Liver (tissue), 9 donors: Measurements from ENCODE around the gene ZNF710. TPM values are rescaled to one million over a fixed set of nuclear protein-coding genes. Genes with fewer than 3 reads are reported as not detected.

ENCODE experiments used
- DNase-seq: peaks from one replicate; pipeline ENCODE4 v3.0.0-alpha.2; 2017; ENCODE audit warnings: low spot score
- H3K27ac ChIP-seq, 2 donors: one replicate each; pipeline ENCODE4 v1.7.0; 2013; ENCODE audit warnings: inconsistent platforms in 2 of 2, low read length in 2 of 2, control low read depth in 1 of 2, low read depth in 1 of 2, mild to moderate bottlenecking in 1 of 2
- H3K27me3 ChIP-seq, 4 donors: one replicate each; pipeline versions ENCODE4 v1.6.1 to v1.7.0; 2013; ENCODE audit warnings: low read length in 3 of 4, inconsistent platforms in 1 of 4, mild to moderate bottlenecking in 1 of 4, moderate library complexity in 1 of 4; ENCODE audit not compliant: control insufficient read depth in 4 of 4, insufficient read depth in 4 of 4
- H3K36me3 ChIP-seq, 4 donors: one replicate each; pipeline versions ENCODE4 v1.6.1 to v1.7.0; 2013; ENCODE audit warnings: low read length in 3 of 4, mild to moderate bottlenecking in 3 of 4, low read depth in 1 of 4, moderate library complexity in 1 of 4; ENCODE audit not compliant: control insufficient read depth in 4 of 4, insufficient read depth in 3 of 4
- H3K4me1 ChIP-seq, 4 donors: one replicate each; pipeline versions ENCODE4 v1.6.1 to v1.7.0; 2013; ENCODE audit warnings: low read length in 3 of 4, mild to moderate bottlenecking in 3 of 4, moderate library complexity in 1 of 4; ENCODE audit not compliant: control insufficient read depth in 4 of 4, insufficient read depth in 4 of 4
- H3K4me3 ChIP-seq, 3 donors: one replicate each; pipeline versions ENCODE4 v1.6.1 to v1.7.0; 2013; ENCODE audit warnings: low read length in 3 of 3, control low read depth in 1 of 3, low read depth in 1 of 3, mild to moderate bottlenecking in 1 of 3
- H3K9ac ChIP-seq, 2 donors: one replicate each; pipeline ENCODE4 v1.7.0; 2013; ENCODE audit warnings: low read length in 2 of 2, mild to moderate bottlenecking in 2 of 2, moderate library complexity in 2 of 2, control low read depth in 1 of 2, low read depth in 1 of 2
- H3K9me3 ChIP-seq, 4 donors: one replicate each; pipeline versions ENCODE4 v1.6.1 to v1.7.0; 2013; ENCODE audit warnings: low read length in 3 of 4; ENCODE audit not compliant: control insufficient read depth in 4 of 4
- EGR1 ChIP-seq, 2 donors: IDR thresholded peaks; 2 replicates each; pipeline ENCODE4 v1.6.1; 2016 to 2018; ENCODE audit warnings: antibody characterized with exemption in 2 of 2, low read depth in 2 of 2
- FOXA1 ChIP-seq: IDR thresholded peaks from 2 replicates; pipeline ENCODE4 v1.6.1; 2016; ENCODE audit warnings: antibody characterized with exemption
- FOXA2 ChIP-seq: IDR thresholded peaks from 2 replicates; pipeline ENCODE4 v1.6.1; 2016; ENCODE audit warnings: antibody characterized with exemption
- GABPA ChIP-seq, 2 donors: IDR thresholded peaks in 1 of 2; conservative IDR thresholded peaks in 1 of 2; 2 replicates each; pipeline ENCODE4 v1.6.1; 2016; ENCODE audit warnings: antibody characterized with exemption in 2 of 2, mild to moderate bottlenecking in 1 of 2, moderate library complexity in 1 of 2
- HNF4A ChIP-seq, 2 donors: conservative IDR thresholded peaks; 2 replicates each; pipeline ENCODE4 v1.6.1; 2016; ENCODE audit warnings: antibody characterized with exemption in 2 of 2, mild to moderate bottlenecking in 2 of 2
- HNF4G ChIP-seq: IDR thresholded peaks from 2 replicates; pipeline ENCODE4 v1.6.1; 2016; ENCODE audit warnings: antibody characterized with exemption
- JUND ChIP-seq, 2 donors: IDR thresholded peaks; 2 replicates each; pipeline ENCODE4 v1.6.1; 2016; ENCODE audit warnings: antibody characterized with exemption in 2 of 2
- NR2F2 ChIP-seq: IDR thresholded peaks from 2 replicates; pipeline ENCODE4 v1.6.1; 2016; ENCODE audit warnings: antibody characterized with exemption
- RAD21 ChIP-seq, 2 donors: IDR thresholded peaks; 2 replicates each; pipeline ENCODE4 v1.6.1; 2016; ENCODE audit warnings: antibody characterized with exemption in 2 of 2, mild to moderate bottlenecking in 2 of 2
- RXRA ChIP-seq, 2 donors: IDR thresholded peaks; 2 replicates each; pipeline ENCODE4 v1.6.1; 2017 to 2018; ENCODE audit warnings: antibody characterized with exemption in 2 of 2, mild to moderate bottlenecking in 1 of 2
- SP1 ChIP-seq: IDR thresholded peaks from 2 replicates; pipeline ENCODE4 v1.6.1; 2018; ENCODE audit warnings: antibody characterized with exemption, mild to moderate bottlenecking
- TAF1 ChIP-seq: conservative IDR thresholded peaks from 2 replicates; pipeline ENCODE4 v1.6.1; 2016; ENCODE audit warnings: antibody characterized with exemption, mild to moderate bottlenecking
- YY1 ChIP-seq: IDR thresholded peaks from 2 replicates; pipeline ENCODE4 v1.6.1; 2016; ENCODE audit warnings: antibody characterized with exemption, mild to moderate bottlenecking
- WGBS: extraction: QIAGEN DNeasy Blood & Tissue Kit; methylation state at CpG from one replicate; pipeline ENCODE4 v1.1.7; 2013; 5-methylcytosine and 5-hydroxymethylcytosine counted together
- polyA plus RNA-seq, 2 donors: library from polyadenylated mRNA; stranded (reverse) in 1 of 2; unstranded in 1 of 2; fragments of 200-250 nt in 1 of 2; fragments of >200 nt in 1 of 2; fragmentation: Nextera tagmentation in 1 of 2; extraction: Ambion mirVana in 1 of 2; gene quantifications; one replicate each; pipeline versions ENCODE4 v1.2.1 to v1.2.3, GENCODE V29; 2013 to 2015
- total RNA-seq, 2 donors: library from RNA; depleted of rRNA; stranded (reverse); fragments of >200 nt; gene quantifications; one replicate each; pipeline ENCODE4 v1.2.3, GENCODE V29; 2014
- TF ChIP-seq, protein P1 (sequence below): IDR thresholded peaks from 2 replicates; pipeline ENCODE4 v1.6.1; 2016; ENCODE audit warnings: antibody characterized with exemption, mild to moderate bottlenecking
- TF ChIP-seq, protein P2 (sequence below): fragments of 150-350 bp; IDR thresholded peaks from 2 replicates; pipeline ENCODE4 v1.5.1; 2017; ENCODE audit warnings: improper control_type of control experiment, low read depth, low read length; ENCODE audit not compliant: missing input control
- TF ChIP-seq, protein P3 (sequence below): IDR thresholded peaks from 2 replicates; pipeline ENCODE4 v1.6.1; 2016; ENCODE audit warnings: antibody characterized with exemption
- TF ChIP-seq, protein P4 (sequence below): IDR thresholded peaks from 2 replicates; pipeline ENCODE4 v1.6.1; 2016; ENCODE audit warnings: antibody characterized with exemption
- TF ChIP-seq, protein P5 (sequence below): IDR thresholded peaks from 2 replicates; pipeline ENCODE4 v1.6.1; 2016; ENCODE audit warnings: antibody characterized with exemption
- donor health status: healthy.
- donor health status: healthy.
- donor health status: healthy.
- donor health status: healthy.
- donor health status: healthy.

Gene ZNF710
- total and polyA plus RNA-seq, 4 donors, result 1.9 to 15.3 (median 5.4) TPM

DNA sequence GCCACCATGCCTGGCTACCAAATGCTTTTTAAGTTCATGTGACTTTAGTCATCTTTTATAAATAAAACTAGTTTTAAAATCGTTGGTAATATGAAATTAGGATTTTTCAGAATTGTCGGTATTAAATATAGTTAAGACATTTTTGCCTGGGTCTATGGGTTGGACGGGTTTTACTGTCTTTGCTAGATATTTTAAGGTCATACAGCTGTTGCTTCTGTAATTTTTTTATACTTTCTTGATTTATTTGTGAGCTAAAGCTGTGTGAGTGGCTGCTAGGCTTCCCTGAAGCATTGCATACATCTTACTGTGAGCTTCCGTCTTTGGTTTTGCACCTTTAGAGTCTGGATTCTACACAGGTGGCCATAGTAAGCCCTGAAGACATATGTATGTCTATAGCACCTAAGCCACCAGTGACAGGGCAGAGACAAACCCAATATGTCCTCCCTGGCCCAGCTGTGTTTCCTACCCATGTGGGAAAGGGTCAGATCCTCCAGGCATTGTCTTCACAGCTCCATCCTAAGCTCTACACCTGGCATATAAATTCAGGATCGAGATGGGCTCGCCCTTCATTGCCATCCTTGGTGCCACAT is 16.6 kb upstream of the ZNF710 start:
- H3K27ac ChIP-seq, result no peak overlapping the region
- no peaks in the 10 kb centered on the region for H3K9me3 ChIP-seq
- no peak overlapping the region for H3K4me3 ChIP-seq
- WGBS, result 89% methylated on average over 6 of the region's 6 CpGs
- H3K27me3 ChIP-seq, result no peaks in the 10 kb centered on the region
- H3K9ac ChIP-seq, result no peak overlapping the region
- no peaks in the 10 kb centered on the region for H3K4me1 ChIP-seq
- DNase-seq, result no peak
- TF ChIP-seq NR2F2 (no peak), RXRA (IDR thresholded peaks at IDR 0.05) (no peak)
- TF ChIP-seq, protein P1, sequence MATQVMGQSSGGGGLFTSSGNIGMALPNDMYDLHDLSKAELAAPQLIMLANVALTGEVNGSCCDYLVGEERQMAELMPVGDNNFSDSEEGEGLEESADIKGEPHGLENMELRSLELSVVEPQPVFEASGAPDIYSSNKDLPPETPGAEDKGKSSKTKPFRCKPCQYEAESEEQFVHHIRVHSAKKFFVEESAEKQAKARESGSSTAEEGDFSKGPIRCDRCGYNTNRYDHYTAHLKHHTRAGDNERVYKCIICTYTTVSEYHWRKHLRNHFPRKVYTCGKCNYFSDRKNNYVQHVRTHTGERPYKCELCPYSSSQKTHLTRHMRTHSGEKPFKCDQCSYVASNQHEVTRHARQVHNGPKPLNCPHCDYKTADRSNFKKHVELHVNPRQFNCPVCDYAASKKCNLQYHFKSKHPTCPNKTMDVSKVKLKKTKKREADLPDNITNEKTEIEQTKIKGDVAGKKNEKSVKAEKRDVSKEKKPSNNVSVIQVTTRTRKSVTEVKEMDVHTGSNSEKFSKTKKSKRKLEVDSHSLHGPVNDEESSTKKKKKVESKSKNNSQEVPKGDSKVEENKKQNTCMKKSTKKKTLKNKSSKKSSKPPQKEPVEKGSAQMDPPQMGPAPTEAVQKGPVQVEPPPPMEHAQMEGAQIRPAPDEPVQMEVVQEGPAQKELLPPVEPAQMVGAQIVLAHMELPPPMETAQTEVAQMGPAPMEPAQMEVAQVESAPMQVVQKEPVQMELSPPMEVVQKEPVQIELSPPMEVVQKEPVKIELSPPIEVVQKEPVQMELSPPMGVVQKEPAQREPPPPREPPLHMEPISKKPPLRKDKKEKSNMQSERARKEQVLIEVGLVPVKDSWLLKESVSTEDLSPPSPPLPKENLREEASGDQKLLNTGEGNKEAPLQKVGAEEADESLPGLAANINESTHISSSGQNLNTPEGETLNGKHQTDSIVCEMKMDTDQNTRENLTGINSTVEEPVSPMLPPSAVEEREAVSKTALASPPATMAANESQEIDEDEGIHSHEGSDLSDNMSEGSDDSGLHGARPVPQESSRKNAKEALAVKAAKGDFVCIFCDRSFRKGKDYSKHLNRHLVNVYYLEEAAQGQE, result no peak
- H3K36me3 ChIP-seq, result no peaks in the 10 kb centered on the region

DNA sequence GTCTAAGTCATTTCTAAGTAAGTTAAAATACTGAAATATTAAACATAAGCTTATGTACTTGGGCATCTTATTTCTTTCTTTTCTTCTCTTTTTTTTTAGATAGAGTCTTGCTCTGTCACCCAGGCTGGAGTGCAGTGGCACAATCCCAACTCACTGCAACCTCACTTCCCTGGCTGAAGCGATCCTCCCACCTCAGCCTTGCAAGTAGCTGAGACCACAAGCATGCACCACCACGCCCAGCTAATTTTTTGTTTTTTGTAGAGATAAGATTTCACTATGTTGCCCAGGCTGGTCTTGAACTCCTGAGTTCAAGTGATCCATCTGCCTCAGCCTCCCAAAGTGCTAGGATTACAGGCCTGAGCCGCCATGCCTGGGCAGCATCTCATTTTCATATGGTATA is 16.0 kb upstream of the ZNF710 start:
- Histone ChIP-seq H3K36me3 (no peaks in the 10 kb centered on the region), H3K9me3 (no peaks in the 10 kb centered on the region), H3K4me1 (no peaks in the 10 kb centered on the region), H3K27ac (no peak overlapping the region), H3K9ac (no peak overlapping the region), H3K27me3 (no peaks in the 10 kb centered on the region), H3K4me3 (no peak overlapping the region)
- DNase-seq, result no peak
- 98% methylated on average over 3 of the region's 3 CpGs for WGBS
- TF ChIP-seq YY1 (no peak), RXRA (IDR thresholded peaks at IDR 0.05) (no peak), FOXA2 (no peak), EGR1 (IDR thresholded peaks at IDR 0.05; ENCODE audit: low read depth in 2 of 2) (no peak), JUND (IDR thresholded peaks at IDR 0.05) (no peak), GABPA (IDR thresholded peaks at IDR 0.05 in 1 of 2, conservative IDR thresholded peaks at IDR 0.05 in 1 of 2) (no peak), HNF4G (no peak), NR2F2 (no peak), HNF4A (conservative IDR thresholded peaks at IDR 0.05) (no peak), FOXA1 (no peak), RAD21 (IDR thresholded peaks at IDR 0.05) (no peak), TAF1 (no peak), SP1 (no peak)
- TF ChIP-seq, protein P1, result no peak
- TF ChIP-seq, protein P2, sequence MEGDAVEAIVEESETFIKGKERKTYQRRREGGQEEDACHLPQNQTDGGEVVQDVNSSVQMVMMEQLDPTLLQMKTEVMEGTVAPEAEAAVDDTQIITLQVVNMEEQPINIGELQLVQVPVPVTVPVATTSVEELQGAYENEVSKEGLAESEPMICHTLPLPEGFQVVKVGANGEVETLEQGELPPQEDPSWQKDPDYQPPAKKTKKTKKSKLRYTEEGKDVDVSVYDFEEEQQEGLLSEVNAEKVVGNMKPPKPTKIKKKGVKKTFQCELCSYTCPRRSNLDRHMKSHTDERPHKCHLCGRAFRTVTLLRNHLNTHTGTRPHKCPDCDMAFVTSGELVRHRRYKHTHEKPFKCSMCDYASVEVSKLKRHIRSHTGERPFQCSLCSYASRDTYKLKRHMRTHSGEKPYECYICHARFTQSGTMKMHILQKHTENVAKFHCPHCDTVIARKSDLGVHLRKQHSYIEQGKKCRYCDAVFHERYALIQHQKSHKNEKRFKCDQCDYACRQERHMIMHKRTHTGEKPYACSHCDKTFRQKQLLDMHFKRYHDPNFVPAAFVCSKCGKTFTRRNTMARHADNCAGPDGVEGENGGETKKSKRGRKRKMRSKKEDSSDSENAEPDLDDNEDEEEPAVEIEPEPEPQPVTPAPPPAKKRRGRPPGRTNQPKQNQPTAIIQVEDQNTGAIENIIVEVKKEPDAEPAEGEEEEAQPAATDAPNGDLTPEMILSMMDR, result no peak
- TF ChIP-seq, protein P3, sequence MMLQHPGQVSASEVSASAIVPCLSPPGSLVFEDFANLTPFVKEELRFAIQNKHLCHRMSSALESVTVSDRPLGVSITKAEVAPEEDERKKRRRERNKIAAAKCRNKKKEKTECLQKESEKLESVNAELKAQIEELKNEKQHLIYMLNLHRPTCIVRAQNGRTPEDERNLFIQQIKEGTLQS, result no peak
- TF ChIP-seq, protein P4, sequence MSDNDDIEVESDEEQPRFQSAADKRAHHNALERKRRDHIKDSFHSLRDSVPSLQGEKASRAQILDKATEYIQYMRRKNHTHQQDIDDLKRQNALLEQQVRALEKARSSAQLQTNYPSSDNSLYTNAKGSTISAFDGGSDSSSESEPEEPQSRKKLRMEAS, result no peak
- TF ChIP-seq, protein P5, sequence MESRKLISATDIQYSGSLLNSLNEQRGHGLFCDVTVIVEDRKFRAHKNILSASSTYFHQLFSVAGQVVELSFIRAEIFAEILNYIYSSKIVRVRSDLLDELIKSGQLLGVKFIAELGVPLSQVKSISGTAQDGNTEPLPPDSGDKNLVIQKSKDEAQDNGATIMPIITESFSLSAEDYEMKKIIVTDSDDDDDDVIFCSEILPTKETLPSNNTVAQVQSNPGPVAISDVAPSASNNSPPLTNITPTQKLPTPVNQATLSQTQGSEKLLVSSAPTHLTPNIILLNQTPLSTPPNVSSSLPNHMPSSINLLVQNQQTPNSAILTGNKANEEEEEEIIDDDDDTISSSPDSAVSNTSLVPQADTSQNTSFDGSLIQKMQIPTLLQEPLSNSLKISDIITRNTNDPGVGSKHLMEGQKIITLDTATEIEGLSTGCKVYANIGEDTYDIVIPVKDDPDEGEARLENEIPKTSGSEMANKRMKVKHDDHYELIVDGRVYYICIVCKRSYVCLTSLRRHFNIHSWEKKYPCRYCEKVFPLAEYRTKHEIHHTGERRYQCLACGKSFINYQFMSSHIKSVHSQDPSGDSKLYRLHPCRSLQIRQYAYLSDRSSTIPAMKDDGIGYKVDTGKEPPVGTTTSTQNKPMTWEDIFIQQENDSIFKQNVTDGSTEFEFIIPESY, result no peak
